OCI-LY1 (cell line): ENCODE data around the gene MTMR1.

ENCODE experiments used
- CTCF ChIP-seq: fragments of 200-600 bp; sonication (generic), shearing (Covaris generic); IDR thresholded peaks from 2 replicates; pipeline ENCODE4 v1.5.1; 2017; ENCODE audit warnings: mild to moderate bottlenecking, antibody characterized with exemption, low read length, moderate library complexity, mixed read lengths
- EZH2 ChIP-seq: fragments of 200-600 bp; sonication (generic), shearing (Covaris generic); IDR thresholded peaks from 2 replicates; pipeline ENCODE4 v1.8.0; 2017; ENCODE audit warnings: borderline replicate concordance, mixed run types, mild to moderate bottlenecking, antibody characterized with exemption, low read length, moderate library complexity, mixed read lengths

- no peak for TF ChIP-seq EZH2
- TF ChIP-seq CTCF = no peak
These were observed 79.9 kb downstream of the MTMR1 start for GRCh38 chrX:150773117-150773516.
